HG03354 (cell line): ENCODE results near the gene KMT2C.

Experiments
- ATAC-seq: cut with Tn5 transposase; IDR thresholded peaks from one replicate; pipeline ENCODE4 v1.9.1; 2021; ENCODE audit warnings: mild to moderate bottlenecking; ENCODE audit not compliant: unreplicated experiment, poor library complexity, severe bottlenecking

Gene KMT2C

GRCh38 chr7:152128252-152128651 is 307.6 kb downstream of the KMT2C start:
- ATAC-seq = no peak

- ATAC-seq = no peak
Observed at GRCh38 chr7:152127229-152127628, 308.6 kb downstream of the KMT2C start.

GRCh38 chr7:152126741-152127140 is 309.1 kb downstream of the KMT2C start:
- no peak for ATAC-seq

- ATAC-seq = no peak
Observed at GRCh38 chr7:152122540-152122939, 313.3 kb downstream of the KMT2C start.

GRCh38 chr7:152121432-152121831 is 314.4 kb downstream of the KMT2C start:
- ATAC-seq = no peak

- ATAC-seq = no peak
Observed at GRCh38 chr7:152120776-152121175, 315.0 kb downstream of the KMT2C start.

- no peak for ATAC-seq
Observed at GRCh38 chr7:152120210-152120609, 315.6 kb downstream of the KMT2C start.

- no peak for ATAC-seq
Observed at GRCh38 chr7:152117356-152117755, 318.4 kb downstream of the KMT2C start.

GRCh38 chr7:152115021-152115718 is 320.6 kb downstream of the KMT2C start:
- ATAC-seq = no peak

- no peak for ATAC-seq
Observed at GRCh38 chr7:152112829-152113228, 323.0 kb downstream of the KMT2C start.

- no peak for ATAC-seq
Observed at GRCh38 chr7:152108359-152108758, 327.4 kb downstream of the KMT2C start.

GRCh38 chr7:152107945-152108344 is 327.9 kb downstream of the KMT2C start:
- no peak for ATAC-seq

- ATAC-seq = no peak
Observed at GRCh38 chr7:152106990-152107389, 328.8 kb downstream of the KMT2C start.

GRCh38 chr7:152105205-152105604 is 330.6 kb downstream of the KMT2C start:
- no peak for ATAC-seq

- ATAC-seq = no peak
Observed at GRCh38 chr7:152103691-152104090, 332.1 kb downstream of the KMT2C start.

GRCh38 chr7:152103066-152103465 is 332.7 kb downstream of the KMT2C start:
- ATAC-seq = no peak

GRCh38 chr7:152097330-152097729 is 338.5 kb downstream of the KMT2C start:
- no peak for ATAC-seq

- ATAC-seq = no peak
Observed at GRCh38 chr7:152095771-152096170, 340.0 kb downstream of the KMT2C start.

- ATAC-seq = no peak
Observed at GRCh38 chr7:152093717-152094116, 342.1 kb downstream of the KMT2C start.

- no peak for ATAC-seq
Observed at GRCh38 chr7:152090747-152091146, 345.1 kb downstream of the KMT2C start.

- ATAC-seq = no peak
Observed at GRCh38 chr7:152089183-152089582, 346.6 kb downstream of the KMT2C start.

GRCh38 chr7:152086513-152086912 is 349.3 kb downstream of the KMT2C start:
- no peak for ATAC-seq
